ENCODE results near the gene BSN.
"Not testable (repeated sequence)": the region's sequence is repeated elsewhere in the genome, so short reads cannot be mapped to it uniquely, and the experiment has no call there.

Gene BSN

DNA sequence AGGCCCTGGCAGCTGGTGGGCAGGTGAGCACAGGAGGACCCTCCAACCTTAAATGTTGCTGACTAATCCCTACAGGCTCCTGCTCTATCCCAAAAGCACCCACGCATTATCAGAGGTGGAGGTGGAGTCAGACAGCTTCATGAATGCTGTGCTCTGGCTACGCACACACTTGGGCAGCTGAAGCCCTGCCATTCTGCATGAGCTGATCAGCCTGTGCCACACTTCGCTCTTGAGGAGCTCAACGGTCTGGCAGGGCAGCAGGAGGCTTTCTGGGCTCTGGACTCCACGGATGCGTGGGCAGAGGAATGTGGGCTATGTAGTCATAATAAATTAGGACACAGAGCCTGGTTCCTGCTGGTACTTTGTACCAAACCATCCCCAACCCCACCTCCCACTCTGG is 128.9 kb downstream of the BSN start:
- POLR2A ChIA-PET = no interaction called here
- CTCF ChIA-PET = no interaction called here
- H3K4me1 ChIP-seq (ENCODE audit: control insufficient read depth, insufficient read depth, low read length) = no peaks in the 10 kb centered on the region
- H3K4me3 ChIP-seq (ENCODE audit: low read depth, low read length) = no peak overlapping the region
- H3K27ac ChIP-seq (ENCODE audit: extremely low read depth, low read depth, low read length) = no peak overlapping the region
- TF ChIP-seq HOXA7 (CRISPR knock-in tag; IDR thresholded peaks at IDR 0.05; ENCODE audit: borderline replicate concordance) (no peak), ZNF19 (tag by site-specific recombination; IDR thresholded peaks at IDR 0.05; ENCODE audit: low read depth) (no peak), ZNF549 (tag by site-specific recombination; IDR thresholded peaks at IDR 0.05) (no peak), ZNF169 (tag by site-specific recombination; IDR thresholded peaks at IDR 0.05) (no peak)
- TF ChIP-seq, protein P1, sequence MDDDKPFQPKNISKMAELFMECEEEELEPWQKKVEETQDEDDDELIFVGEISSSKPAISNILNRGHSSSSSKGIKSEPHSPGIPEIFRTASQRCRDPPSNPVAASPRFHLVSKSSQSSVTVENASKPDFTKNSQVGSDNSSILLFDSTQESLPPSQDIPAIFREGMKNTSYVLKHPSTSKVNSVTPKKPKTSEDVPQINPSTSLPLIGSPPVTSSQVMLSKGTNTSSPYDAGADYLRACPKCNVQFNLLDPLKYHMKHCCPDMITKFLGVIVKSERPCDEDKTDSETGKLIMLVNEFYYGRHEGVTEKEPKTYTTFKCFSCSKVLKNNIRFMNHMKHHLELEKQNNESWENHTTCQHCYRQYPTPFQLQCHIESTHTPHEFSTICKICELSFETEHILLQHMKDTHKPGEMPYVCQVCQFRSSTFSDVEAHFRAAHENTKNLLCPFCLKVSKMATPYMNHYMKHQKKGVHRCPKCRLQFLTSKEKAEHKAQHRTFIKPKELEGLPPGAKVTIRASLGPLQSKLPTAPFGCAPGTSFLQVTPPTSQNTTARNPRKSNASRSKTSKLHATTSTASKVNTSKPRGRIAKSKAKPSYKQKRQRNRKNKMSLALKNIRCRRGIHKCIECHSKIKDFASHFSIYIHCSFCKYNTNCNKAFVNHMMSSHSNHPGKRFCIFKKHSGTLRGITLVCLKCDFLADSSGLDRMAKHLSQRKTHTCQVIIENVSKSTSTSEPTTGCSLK (tag by site-specific recombination; IDR thresholded peaks at IDR 0.05) = no peak
- H3K9me3 ChIP-seq (ENCODE audit: control insufficient read depth, insufficient read depth, low read depth, low read length) = no peaks in the 10 kb centered on the region
- peaks cover 0 to 66% of the 10 kb centered on the region in 2 experiments; a peak in 1 of 3 replicates for H3K36me3 ChIP-seq (ENCODE audit: control insufficient read depth in 2 of 2, insufficient read depth in 1 of 2, low read length in 2 of 2)

DNA sequence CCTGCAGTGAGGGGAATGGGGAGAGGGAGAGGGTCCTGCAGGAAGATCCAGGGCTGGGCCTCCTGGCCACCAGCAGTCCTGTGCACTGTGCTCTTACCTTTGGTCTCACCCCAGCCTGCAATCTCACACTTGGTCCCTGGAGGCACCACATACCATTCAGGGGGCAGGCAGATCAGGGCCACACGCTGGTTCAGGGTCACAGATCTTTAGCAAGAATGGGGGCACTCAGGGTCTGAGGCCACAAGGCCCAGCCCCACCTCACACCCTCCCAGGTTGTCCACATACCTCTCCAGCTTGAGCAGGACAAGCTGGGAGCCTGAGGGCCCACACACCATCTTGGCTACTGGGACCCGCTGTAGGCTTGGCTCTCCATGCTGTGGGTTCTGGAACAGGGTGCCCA is 130.2 kb downstream of the BSN start:
- H3K4me3 ChIP-seq (ENCODE audit: low read depth, low read length); H3K4me1 ChIP-seq (ENCODE audit: control insufficient read depth, insufficient read depth, low read length); POLR2A ChIA-PET; H3K9me3 ChIP-seq (ENCODE audit: control insufficient read depth, insufficient read depth, low read depth, low read length); CTCF ChIA-PET; H3K27ac ChIP-seq (ENCODE audit: extremely low read depth, low read depth, low read length): not testable (repeated sequence)
- peaks cover 0 to 53% of the 10 kb centered on the region in 2 experiments; a peak in 1 of 3 replicates for H3K36me3 ChIP-seq (ENCODE audit: control insufficient read depth in 2 of 2, insufficient read depth in 1 of 2, low read length in 2 of 2)

DNA sequence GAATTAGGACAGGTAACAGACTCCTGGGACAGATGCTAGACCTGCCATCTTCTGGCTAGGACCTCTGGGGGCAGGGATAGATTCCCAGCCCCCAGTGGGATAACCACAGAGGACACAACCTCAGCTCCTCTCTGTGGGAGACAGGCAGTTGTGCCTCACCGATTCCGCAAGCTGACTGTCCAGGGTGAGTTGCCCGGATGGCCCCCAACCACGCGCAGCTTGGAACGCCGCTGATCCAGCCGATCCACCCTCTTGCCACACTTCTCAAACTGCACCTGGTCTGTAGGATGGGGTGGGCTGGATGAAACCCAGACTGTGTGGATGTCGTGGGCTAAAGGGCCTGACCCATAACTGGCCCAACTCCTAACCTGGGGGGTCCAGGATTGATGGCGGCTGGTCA is 130.8 kb downstream of the BSN start:
- H3K27ac ChIP-seq (ENCODE audit: extremely low read depth, low read depth, low read length); CTCF ChIA-PET; H3K4me1 ChIP-seq (ENCODE audit: control insufficient read depth, insufficient read depth, low read length); H3K4me3 ChIP-seq (ENCODE audit: low read depth, low read length); H3K9me3 ChIP-seq (ENCODE audit: control insufficient read depth, insufficient read depth, low read depth, low read length); POLR2A ChIA-PET: not testable (repeated sequence)
- peaks cover 0 to 47% of the 10 kb centered on the region in 2 experiments; a peak in 1 of 3 replicates for H3K36me3 ChIP-seq (ENCODE audit: control insufficient read depth in 2 of 2, insufficient read depth in 1 of 2, low read length in 2 of 2)

DNA sequence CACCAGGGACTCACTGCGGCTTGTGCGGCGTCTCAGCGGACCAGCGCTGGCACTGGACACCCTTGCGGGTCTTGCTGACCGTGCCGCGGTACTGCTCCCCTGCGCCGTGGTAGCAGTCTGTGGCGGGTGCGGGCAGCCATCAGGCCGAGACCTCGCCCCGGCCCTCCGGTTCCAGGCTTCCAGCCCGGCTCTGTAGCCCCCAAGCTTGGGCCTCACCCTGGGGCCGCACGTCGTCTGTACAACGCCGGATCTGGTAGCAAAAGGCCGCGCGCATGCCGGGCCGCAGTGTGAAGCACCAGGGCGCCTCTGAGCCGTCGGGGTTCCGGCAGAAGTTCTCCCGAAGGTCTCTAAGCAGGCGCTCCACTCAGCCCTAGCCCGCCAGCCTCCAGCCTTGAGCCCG is 131.6 kb downstream of the BSN start:
- H3K4me1 ChIP-seq (ENCODE audit: control insufficient read depth, insufficient read depth, low read length); POLR2A ChIA-PET; H3K9me3 ChIP-seq (ENCODE audit: control insufficient read depth, insufficient read depth, low read depth, low read length); H3K4me3 ChIP-seq (ENCODE audit: low read depth, low read length); H3K27ac ChIP-seq (ENCODE audit: extremely low read depth, low read depth, low read length); CTCF ChIA-PET: not testable (repeated sequence)
- H3K36me3 ChIP-seq (ENCODE audit: control insufficient read depth in 2 of 2, insufficient read depth in 1 of 2, low read length in 2 of 2) = peaks cover 0 to 39% of the 10 kb centered on the region in 2 experiments; a peak in 1 of 3 replicates

DNA sequence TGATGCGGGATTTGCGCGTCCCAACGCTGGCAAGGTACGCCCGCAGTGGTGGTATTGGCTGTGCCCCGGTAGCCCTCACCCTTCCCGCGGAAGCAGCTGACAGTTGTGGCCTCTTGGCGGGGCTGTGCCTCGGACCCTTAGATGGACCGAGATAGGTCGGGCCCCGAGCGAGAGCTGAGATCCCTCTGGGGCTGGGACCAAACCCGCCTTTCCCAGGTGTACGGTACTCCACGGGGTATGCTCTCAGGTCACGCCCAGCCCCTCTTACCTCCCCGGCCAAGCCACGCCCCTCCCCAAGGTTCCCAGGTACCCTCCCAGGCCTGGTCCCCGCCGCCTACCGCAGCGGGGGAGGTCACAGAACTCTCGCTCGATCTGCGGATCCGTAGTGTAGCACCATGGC is 132.1 kb downstream of the BSN start:
- H3K9me3 ChIP-seq (ENCODE audit: control insufficient read depth, insufficient read depth, low read depth, low read length); POLR2A ChIA-PET; H3K27ac ChIP-seq (ENCODE audit: extremely low read depth, low read depth, low read length); CTCF ChIA-PET; H3K4me3 ChIP-seq (ENCODE audit: low read depth, low read length); H3K4me1 ChIP-seq (ENCODE audit: control insufficient read depth, insufficient read depth, low read length): not testable (repeated sequence)
- peaks cover 0 to 34% of the 10 kb centered on the region in 2 experiments; a peak in 1 of 3 replicates for H3K36me3 ChIP-seq (ENCODE audit: control insufficient read depth in 2 of 2, insufficient read depth in 1 of 2, low read length in 2 of 2)

DNA sequence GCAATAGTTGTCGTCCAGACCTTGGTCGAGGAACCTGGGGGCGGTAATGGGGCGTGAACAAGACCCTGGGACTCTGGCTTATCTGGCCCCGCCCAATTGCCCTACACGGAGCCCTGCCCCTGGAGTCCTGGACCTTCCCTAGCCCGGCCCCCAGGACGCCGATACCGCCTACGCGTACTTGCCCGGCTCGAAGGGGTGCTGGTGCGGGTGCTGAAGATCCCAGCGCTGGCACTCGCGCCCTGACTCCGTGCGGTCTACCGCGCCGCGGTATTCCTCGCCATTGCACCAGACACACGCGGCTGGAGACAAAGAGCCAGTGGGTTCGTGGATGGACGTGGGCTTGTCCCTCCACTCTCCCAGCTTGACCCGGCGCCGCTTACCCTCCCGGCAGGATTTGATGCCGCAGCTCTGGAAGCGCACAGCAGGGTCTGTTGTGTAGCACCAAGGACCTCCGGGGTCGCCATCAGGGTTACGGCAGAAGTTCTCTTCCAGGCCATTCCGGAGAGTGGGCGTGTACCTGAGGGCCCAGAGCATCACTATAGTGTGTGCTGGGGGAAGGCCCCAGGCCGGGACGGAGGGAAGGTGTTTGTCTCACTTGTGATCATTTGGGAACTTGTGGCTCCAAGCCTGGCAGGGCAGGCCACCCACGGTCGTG is 132.6 kb downstream of the BSN start:
- CTCF ChIA-PET; H3K4me1 ChIP-seq (ENCODE audit: control insufficient read depth, insufficient read depth, low read length); POLR2A ChIA-PET; H3K9me3 ChIP-seq (ENCODE audit: control insufficient read depth, insufficient read depth, low read depth, low read length); H3K27ac ChIP-seq (ENCODE audit: extremely low read depth, low read depth, low read length): not testable (repeated sequence)
- H3K4me3 ChIP-seq (ENCODE audit: low read depth, low read length) = peak overlapping the region; percentile 15; the same call in 1 of the 2 replicates
- peaks cover 0 to 29% of the 10 kb centered on the region in 2 experiments; a peak in 1 of 3 replicates for H3K36me3 ChIP-seq (ENCODE audit: control insufficient read depth in 2 of 2, insufficient read depth in 1 of 2, low read length in 2 of 2)

DNA sequence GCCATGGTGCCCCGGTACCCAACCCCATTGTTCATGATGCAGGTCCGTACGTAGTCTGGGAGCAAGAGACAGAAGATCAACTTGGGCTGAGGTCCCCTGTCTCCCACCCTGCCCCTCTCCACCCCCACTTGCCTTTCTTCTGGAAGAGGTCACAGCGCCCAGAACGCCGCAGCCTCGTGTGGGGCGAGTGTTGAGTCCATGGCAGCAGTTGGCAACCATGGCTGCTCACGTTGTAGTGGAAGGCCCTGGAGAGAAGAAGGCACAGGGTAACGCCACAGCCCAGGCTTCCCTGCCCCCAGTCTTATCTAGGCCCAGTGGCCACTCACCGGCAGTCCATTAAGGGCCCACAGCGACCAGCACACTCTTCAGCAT is 133.1 kb downstream of the BSN start:
- H3K9me3 ChIP-seq (ENCODE audit: control insufficient read depth, insufficient read depth, low read depth, low read length); CTCF ChIA-PET; H3K27ac ChIP-seq (ENCODE audit: extremely low read depth, low read depth, low read length); H3K4me3 ChIP-seq (ENCODE audit: low read depth, low read length); POLR2A ChIA-PET; H3K4me1 ChIP-seq (ENCODE audit: control insufficient read depth, insufficient read depth, low read length): not testable (repeated sequence)
- H3K36me3 ChIP-seq (ENCODE audit: control insufficient read depth in 2 of 2, insufficient read depth in 1 of 2, low read length in 2 of 2) = peaks cover 0 to 24% of the 10 kb centered on the region in 2 experiments; a peak in 1 of 3 replicates

DNA sequence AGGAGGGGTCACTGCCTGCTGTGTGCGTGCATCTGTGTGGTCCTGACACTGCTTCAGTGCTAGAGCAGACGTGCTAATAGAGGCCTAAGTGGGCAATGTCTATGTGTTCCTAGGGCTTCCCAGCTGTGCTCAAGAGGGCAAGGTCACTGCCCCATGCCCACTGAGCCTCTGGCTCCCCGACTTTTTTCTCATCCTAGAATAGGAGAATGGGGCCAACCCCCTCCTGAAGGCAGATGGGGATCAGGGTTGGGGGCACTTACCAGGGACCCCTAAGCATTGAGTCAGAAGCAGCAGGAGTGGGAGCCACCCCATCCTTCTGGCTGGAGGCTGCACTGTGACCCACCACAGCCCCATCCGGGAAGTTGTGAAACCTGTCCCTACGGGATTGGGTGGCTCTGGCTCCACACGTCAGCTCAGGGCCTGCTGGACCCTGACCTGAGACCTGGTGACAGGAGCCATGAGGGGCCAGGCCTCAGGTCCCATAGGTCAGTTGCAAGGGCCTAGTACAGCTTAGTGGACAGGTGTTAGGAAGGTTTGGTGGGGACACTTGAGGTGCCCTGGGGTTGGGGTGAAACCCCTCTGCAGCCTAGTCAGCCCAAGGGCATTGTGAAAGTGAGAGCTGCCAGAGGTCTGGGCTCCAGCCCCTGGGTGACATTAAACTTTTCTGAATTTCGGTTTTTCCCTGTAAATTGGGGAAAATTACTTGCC is 134.2 kb downstream of the BSN start:
- not testable (repeated sequence) for H3K4me3 ChIP-seq (ENCODE audit: low read depth, low read length); H3K9me3 ChIP-seq (ENCODE audit: control insufficient read depth, insufficient read depth, low read depth, low read length); H3K4me1 ChIP-seq (ENCODE audit: control insufficient read depth, insufficient read depth, low read length)
- CTCF ChIA-PET = interaction anchor here (1.1 kb wide), 1 partner anchor 149 kb away, joined by 5 read pairs; no protein-coding TSS in a partner anchor
- POLR2A ChIA-PET = interaction anchor here (1.4 kb wide), 1 partner anchor 8 kb away, joined by 4 read pairs; no protein-coding TSS in a partner anchor
- Histone ChIP-seq H3K27ac (ENCODE audit: extremely low read depth, low read depth, low read length) (peak overlapping the region; percentile 71; the same call in 1 of the 2 replicates), H3K36me3 (ENCODE audit: control insufficient read depth in 2 of 2, insufficient read depth in 1 of 2, low read length in 2 of 2) (peaks cover 0 to 13% of the 10 kb centered on the region in 2 experiments; a peak in 1 of 3 replicates)
